Measurements from ENCODE around the gene COX6B2. TPM values are rescaled to one million over a fixed set of nuclear protein-coding genes. Genes with fewer than 3 reads are reported as not detected.
"Not testable (repeated sequence)": the region's sequence is repeated elsewhere in the genome, so short reads cannot be mapped to it uniquely, and the experiment has no call there.

COX6B2 gene
- total and polyA plus RNA-seq, 12 donors: 0.17 to 0.18 TPM; not detected in 10

DNA sequence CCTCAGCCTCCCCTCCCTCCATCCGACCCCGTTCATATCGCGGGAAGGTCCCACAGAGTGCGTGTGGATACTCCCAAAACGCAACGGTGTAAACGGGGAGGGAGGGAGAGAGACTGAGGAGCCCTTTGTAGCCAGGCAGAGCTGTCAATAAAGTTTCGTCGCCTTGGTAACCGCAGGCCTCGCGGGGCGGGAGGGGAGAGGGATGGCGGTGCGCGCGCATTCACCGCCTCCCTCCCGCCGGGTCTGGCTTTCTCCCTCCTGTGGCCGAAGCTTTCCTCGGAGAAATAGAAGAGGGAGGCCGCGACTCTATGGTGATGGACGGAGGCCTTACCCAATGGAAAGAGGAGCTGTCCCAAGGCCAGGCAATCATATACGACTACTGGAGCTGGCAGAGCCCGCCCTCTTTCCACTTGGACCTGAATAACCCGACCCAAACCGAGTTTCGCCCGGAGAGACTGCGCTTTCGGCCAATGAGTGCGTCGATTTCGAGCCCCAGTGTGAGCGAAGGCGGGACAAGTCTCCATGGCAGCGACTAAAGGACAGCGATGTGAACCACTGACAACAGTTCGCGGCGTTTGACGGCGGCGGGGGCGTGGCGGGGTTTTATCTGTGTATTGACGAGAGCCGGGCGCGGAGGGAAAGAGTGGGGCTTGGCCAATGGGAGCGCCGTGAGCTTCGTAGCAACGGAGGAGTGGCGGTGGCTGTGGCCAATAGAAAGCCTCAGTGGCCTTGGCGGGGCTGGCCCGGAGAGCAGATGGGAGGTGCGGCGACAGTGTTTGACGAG, 15.2 kb downstream of the COX6B2 start, which contains the start of gene KMT5C:
TSS of gene KMT5C (plus strand) at position 772 of the 784 bp plus-strand sequence. CDS start 2,061 bp downstream, outside the sequence.
- peak within 1 kb of the TSS; percentile 44 to 97 (median 74) for H3K27ac ChIP-seq
- H3K4me3 ChIP-seq: peak within 1 kb of the TSS; percentile 54 to 83 (median 68)
- peaks cover 0 to 21% of the 10 kb centered on the region in 2 donors for H3K36me3 ChIP-seq (replicated peaks in 1 of 2)
- H3K4me1 ChIP-seq (replicated peaks in 1 of 2): peaks cover 14 to 15% of the 10 kb centered on the region in 2 donors
- peak in 1 of 2 donors; percentile 96 for TF ChIP-seq POLR2A (IDR thresholded peaks at IDR 0.05)
- TF ChIP-seq, protein P1, sequence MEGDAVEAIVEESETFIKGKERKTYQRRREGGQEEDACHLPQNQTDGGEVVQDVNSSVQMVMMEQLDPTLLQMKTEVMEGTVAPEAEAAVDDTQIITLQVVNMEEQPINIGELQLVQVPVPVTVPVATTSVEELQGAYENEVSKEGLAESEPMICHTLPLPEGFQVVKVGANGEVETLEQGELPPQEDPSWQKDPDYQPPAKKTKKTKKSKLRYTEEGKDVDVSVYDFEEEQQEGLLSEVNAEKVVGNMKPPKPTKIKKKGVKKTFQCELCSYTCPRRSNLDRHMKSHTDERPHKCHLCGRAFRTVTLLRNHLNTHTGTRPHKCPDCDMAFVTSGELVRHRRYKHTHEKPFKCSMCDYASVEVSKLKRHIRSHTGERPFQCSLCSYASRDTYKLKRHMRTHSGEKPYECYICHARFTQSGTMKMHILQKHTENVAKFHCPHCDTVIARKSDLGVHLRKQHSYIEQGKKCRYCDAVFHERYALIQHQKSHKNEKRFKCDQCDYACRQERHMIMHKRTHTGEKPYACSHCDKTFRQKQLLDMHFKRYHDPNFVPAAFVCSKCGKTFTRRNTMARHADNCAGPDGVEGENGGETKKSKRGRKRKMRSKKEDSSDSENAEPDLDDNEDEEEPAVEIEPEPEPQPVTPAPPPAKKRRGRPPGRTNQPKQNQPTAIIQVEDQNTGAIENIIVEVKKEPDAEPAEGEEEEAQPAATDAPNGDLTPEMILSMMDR (IDR thresholded peaks at IDR 0.05): peak in 5 of 6 experiments; percentile 37 to 66 (median 53)
- intact Hi-C loops (cut with DNase I): no loop called here
- WGBS, 4 donors: 0 to 1% (median 0%) methylated on average over 24 to 63 of the region's 63 CpGs
- peak; percentile 100 for DNase-seq
- no peaks in the 10 kb centered on the region for H3K9me3 ChIP-seq (replicated peaks in 1 of 3)
- H3K27me3 ChIP-seq: no peaks in the 10 kb centered on the region

DNA sequence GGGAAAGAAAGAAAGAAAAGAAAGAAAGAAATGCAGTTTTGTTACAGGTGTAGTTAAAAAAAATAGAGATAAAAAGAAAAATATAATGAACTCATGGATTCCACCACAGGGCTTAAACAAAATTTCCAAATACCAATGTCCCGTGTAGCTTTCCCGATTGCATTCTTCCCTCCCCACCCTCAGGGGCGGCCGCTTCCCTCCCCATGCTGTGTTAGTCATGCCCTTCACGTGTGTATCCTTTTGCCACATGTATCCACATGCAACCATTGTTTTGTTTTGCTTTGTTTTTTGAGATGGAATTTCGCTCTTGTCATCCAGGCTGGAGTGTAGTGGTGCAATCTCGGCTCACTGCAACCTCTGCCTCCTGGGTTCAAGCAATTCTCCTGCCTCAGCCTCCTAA, 18.4 kb downstream of the COX6B2 start:
- Histone ChIP-seq H3K9me3 (replicated peaks in 1 of 3) (no peaks in the 10 kb centered on the region), H3K27me3 (peaks cover 3% of the 10 kb centered on the region), H3K27ac (no peak overlapping the region), H3K4me3 (no peak overlapping the region), H3K36me3 (replicated peaks in 1 of 2) (no peaks in the 10 kb centered on the region), H3K4me1 (replicated peaks in 1 of 2) (peaks cover 8 to 11% of the 10 kb centered on the region in 2 donors)
- 71 to 83% (median 76%) methylated on average over 7 of the region's 7 CpGs for WGBS, 4 donors
- TF ChIP-seq, protein P1 (IDR thresholded peaks at IDR 0.05): no peak
- no peak for TF ChIP-seq POLR2A (IDR thresholded peaks at IDR 0.05)
- DNase-seq: no peak
- intact Hi-C loops (cut with DNase I): no loop called here

DNA sequence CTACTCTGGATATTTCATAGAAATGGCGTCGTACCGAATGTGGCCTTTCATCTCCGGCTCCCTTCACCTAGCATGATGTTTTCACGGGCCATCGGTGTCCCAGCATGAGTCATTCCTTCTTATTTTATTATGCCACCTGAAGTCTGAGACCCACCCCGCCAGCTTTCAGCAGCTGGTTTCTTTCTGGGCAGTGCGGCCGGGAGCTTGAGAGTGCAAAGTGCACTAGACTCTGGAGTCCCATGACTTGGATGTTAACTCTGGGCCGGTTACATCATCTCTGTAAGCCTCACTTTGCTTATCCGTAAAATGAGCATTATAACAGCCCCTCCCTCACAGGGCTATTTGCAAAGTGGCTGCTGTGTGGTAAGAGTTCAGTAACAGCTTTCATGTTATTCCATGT, 20.6 kb downstream of the COX6B2 start:
- no peak for DNase-seq
- Histone ChIP-seq H3K36me3 (replicated peaks in 1 of 2) (no peaks in the 10 kb centered on the region), H3K4me3 (no peak overlapping the region), H3K27me3 (peaks cover 3% of the 10 kb centered on the region), H3K9me3 (replicated peaks in 1 of 3) (no peaks in the 10 kb centered on the region), H3K27ac (no peak overlapping the region), H3K4me1 (replicated peaks in 1 of 2) (no peaks in the 10 kb centered on the region)
- intact Hi-C loops (cut with DNase I): no loop called here
- no peak for TF ChIP-seq POLR2A (IDR thresholded peaks at IDR 0.05)
- TF ChIP-seq, protein P1 (IDR thresholded peaks at IDR 0.05): no peak
- 78 to 83% (median 79%) methylated on average over 11 of the region's 11 CpGs for WGBS, 4 donors

DNA sequence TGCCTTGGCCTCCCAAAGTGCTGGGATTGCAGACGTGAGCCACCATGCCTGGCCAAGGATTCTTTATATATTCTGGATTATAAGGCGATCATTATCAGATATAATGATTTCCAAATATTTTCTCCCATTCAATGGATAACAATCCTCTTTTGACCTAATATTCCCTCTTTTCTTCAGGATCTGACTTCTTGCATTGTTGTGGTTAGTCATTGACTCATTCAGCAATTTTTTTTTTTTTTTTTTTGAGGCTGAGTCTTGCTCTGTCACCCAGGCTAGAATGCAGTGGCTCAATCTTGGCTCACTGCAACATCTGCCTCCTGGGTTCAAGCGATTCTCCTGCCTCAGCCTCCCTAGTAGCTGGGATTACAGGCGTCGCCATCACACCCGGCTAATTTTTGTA, 24.7 kb downstream of the COX6B2 start:
- 82 to 89% (median 85%) methylated on average over 6 of the region's 6 CpGs for WGBS, 4 donors

DNA sequence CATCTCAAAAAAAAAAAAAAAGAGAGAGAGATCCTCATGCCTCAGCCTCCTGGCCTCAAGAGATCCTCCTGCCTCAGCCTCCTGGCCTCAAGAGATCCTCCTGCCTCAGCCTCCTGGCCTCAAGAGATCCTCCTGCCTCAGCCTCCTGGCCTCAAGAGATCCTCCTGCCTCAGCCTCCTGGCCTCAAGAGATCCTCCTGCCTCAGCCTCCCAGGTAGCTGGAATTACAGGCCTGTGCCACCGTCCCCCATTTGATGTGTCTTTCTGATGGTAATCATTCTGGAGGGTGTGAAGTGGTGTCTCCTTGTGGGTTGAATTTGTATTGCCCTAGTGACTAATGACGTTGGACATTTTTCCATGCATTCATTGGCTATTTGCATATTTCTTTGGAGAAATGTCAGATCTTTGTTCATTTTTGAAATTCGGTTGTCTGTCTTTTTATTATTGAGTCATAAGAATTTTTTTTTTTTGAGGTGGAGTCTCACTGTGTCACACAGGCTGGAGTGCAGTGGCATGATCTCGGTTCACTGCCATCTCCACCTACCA, 25.7 kb downstream of the COX6B2 start:
- WGBS, 4 donors: 62 to 82% (median 71%) methylated on average over 4 of the region's 4 CpGs
- intact Hi-C loops (cut with DNase I); H3K4me1 ChIP-seq (replicated peaks in 1 of 2): not testable (repeated sequence)

More for the DNA sequence above, 24.7 kb downstream of the COX6B2 start:
- H3K4me1 ChIP-seq (replicated peaks in 1 of 2); H3K27ac ChIP-seq; DNase-seq; H3K27me3 ChIP-seq; H3K9me3 ChIP-seq (replicated peaks in 1 of 3); intact Hi-C loops (cut with DNase I); H3K4me3 ChIP-seq; H3K36me3 ChIP-seq (replicated peaks in 1 of 2): not testable (repeated sequence)

More for the DNA sequence above, 25.7 kb downstream of the COX6B2 start:
- H3K36me3 ChIP-seq (replicated peaks in 1 of 2); H3K4me3 ChIP-seq; DNase-seq; H3K9me3 ChIP-seq (replicated peaks in 1 of 3); H3K27ac ChIP-seq; H3K27me3 ChIP-seq: not testable (repeated sequence)
